GM12801 (cell line): Measurements from ENCODE around the gene IRF5.

Experiments used
- CTCF ChIP-seq: IDR thresholded peaks from one replicate; pipeline ENCODE4 v1.5.1; 2011; ENCODE audit warnings: control low read depth; ENCODE audit not compliant: insufficient read length; ENCODE audit errors: extremely low read depth

The IRF5 gene

GRCh38 chr7:128937647-128938543, at the start of gene IRF5:
Gene IRF5 (plus strand): TSS chr7:128937927. CDS start chr7:128942082, 4,155 bp downstream.
- no peak for TF ChIP-seq CTCF

- TF ChIP-seq CTCF, result no peak
Observed at GRCh38 chr7:128888039-128888755, 49.5 kb upstream of the IRF5 start.

GRCh38 chr7:128888756-128889095, 49.0 kb upstream of the IRF5 start:
- TF ChIP-seq CTCF, result no peak

GRCh38 chr7:128889121-128889520, 48.6 kb upstream of the IRF5 start:
- TF ChIP-seq CTCF, result no peak

GRCh38 chr7:128890306-128891109, 47.2 kb upstream of the IRF5 start:
- no peak for TF ChIP-seq CTCF

- TF ChIP-seq CTCF, result no peak
Observed at GRCh38 chr7:128891110-128891941, 46.4 kb upstream of the IRF5 start.
